ENCODE measurements around the gene C1orf167.

The C1orf167 gene

DNA sequence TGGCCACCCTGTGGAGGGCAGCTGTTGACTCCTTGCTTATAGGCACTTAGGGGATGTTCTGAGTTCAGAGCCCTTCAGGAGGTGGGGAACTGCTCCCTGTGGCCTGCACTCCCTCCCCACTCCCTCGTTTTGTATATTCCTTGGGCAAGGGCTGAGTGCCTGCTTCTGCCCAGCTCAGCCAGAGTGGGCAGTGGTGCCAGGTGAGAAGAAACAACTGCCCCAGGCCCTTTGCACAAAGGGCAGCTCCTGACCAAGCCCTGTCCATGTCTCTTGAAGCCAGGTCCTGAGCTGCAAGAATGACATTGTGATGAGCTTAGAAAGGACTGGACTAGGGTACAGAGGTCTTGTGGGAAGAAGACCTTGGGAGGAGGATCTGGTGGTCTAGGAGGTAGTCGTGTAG, 23.9 kb upstream of the C1orf167 start:
- DNase-seq, result no peak

DNA sequence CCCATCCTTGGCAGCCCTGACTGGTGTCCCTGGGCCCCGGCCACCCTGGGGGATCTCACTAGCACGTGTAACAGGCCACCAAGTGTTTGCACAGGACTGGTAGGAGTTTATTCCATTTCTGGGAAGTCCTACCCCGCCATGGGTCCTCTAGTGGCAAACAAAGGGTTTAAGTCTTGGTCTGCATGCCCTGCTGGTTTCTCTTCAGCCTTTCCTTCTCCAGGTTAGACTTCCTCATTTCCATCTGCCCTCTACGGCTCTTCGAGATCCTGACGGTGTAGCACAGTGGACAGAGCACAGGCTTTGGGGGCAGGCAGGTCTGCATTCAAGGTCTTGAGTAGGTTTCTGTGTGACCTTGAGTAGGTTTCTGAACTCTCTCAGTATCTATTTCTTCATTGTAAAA, 23.2 kb upstream of the C1orf167 start:
- DNase-seq, result no peak

DNA sequence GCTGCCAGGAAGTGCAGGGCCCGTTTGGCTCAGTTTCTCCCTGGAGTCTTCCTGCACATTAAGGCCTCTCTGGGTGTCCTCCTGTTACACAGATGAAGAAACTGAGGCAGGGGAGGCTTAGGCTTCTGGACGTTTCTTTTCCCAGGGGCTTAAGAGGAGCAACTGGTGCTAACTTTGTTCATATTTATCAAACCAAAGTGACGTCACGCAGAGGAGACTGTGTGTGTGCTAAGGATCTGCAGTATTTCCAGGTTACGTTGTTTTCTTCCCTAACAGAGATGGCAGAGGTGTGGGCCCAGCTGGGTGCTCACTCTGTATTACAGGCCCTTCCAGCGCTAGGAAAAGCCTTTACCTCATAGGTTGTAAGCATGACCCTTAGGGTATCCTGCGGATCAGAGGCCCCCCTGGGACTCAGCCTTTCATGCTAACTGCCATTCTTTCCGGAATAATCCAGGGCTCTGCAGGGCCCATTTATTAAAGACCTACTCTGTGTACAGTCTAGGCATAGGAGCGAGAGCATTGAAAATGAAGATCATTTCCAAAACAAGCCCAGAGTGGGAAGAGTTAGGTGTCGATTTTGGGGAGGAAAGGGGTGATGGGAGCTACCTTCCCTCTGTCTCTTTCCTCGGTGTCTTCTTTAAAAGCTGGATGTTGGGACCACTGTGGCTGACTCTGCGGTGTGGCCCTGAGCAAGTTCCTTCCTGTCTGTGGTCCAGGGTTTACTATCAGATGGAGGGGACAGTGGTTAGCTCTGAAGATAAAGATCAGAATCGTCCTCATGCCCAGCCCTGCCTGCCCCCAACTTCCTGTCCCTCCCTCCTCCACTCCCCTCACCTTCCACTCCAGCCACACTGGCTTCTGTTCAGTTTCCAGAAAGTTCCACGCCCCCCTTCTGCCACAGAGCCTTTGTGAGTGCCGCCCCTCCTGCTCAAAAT, 21.5 kb upstream of the C1orf167 start:
- DNase-seq, result no peak

DNA sequence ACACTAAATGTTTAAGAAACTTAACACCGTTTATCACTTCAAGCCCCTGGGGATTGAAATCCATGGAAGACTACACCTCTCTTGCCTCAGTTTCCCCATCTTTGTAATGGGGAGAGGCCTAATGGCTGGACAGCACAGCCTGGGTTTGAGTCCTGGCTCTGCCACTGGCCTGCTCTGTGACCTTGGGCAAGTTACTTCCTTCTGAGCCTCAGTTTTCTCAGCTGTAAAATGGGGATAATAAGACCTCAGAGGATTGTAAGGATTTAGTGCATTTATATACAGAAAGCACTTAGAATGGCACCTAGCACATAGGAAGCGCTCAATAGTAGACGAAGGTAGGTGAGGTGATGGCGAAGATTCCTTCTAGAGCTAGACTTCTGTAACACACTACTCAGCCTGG, 20.5 kb upstream of the C1orf167 start:
- no peak for DNase-seq

DNA sequence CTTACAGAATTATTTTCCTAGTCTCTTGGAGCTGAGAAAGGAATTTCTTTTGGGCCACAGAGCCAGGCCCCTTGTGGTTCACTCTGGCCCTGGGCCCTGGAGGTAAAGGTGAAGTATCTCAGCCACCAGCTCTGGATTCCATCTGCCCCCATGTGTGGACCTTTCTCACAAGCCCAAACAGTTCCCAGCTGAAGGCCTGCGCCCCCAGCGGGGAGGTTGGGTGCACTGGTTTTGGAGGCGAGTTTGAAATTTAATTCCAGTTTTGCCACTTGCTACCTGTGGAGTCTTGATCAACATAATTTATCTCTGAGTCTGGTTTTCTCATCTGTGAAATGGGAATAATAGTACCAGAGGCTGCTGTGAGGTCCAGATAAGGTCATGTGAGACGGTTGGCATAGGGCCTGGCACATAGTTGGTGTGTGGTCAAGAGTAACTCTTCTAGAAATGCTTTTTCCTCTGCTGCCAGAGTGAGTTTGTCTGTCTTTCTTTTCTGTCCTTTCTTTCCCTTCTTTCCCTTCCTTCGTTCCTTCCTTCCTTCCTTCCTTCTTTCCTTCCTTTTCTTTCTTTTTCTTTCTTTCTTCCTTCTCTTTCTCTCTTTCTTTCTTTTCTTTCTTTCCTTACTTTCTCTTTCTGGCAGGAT, 20.0 kb upstream of the C1orf167 start:
- no peak for DNase-seq

DNA sequence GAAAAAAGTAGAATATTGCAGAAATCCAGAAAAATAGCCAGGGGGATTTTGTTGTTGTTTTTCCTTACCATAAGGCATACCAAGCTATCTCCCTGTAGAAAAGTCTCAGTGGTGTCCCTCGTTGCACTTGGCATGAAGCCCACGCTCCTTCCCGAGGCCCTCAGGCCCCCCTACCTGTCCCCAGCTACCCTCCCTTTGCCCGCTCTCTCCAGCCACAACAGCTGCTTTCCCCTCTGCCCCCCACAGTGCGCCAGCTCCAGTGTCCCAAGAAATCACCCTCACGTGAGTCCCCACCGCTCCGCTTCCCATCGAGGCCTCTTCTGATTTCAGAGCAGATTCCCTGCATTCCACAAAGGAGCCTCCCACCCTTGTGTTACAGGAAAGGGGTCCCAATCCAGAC, 17.7 kb upstream of the C1orf167 start:
- no peak for DNase-seq

DNA sequence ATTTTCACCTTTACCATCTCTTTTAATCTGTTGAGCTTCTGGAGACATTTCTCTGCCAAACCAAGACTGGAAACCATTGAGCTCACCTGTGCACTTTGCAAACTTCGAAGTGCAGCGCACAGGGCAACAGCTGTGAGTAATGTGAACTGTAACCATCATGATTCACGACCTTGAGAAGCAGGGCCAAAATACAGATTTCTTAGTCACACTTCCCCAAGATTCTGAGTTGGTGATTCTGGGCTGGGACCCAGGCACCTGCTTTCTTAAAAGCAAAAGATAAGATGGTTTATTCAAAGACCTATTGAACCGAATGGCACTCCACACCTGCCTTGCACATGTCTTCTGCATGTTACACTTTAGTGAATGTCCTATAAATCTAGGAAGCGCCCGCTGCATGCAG, 15.9 kb upstream of the C1orf167 start:
- no peak for DNase-seq

DNA sequence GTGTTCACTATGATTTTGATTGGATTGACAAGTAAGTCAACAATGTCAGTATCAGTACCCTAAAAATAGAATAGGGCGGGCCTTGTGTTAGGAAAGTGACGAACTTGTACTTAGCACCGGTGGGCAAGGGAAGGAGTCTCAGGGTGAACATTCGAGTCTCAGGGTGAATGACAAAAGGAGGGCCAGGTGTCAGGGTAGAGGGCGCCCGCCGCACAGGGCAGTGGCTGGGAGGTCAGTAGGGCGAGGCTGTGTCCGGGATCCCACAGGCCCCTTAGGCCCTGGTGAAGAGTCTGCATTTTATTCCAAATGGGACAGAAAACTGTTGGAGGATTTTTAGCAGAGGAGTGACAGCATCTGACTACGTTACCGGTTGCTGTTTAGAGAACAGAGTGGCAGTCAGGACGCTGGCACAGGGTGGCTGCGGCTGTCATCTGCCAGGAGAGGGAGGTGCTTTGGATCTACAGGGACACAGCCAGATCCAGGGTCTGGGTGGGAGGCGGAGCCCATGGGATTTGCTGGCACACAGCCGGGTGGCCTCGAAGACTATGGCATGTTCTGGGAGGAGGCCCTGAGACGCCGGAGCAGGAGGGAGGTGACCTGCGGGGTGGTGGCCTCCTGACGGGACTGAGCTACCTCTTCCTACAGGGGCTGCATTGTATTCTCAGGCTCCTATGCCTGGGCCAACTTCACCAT, 15.1 kb upstream of the C1orf167 start:
- no peak for DNase-seq

DNA sequence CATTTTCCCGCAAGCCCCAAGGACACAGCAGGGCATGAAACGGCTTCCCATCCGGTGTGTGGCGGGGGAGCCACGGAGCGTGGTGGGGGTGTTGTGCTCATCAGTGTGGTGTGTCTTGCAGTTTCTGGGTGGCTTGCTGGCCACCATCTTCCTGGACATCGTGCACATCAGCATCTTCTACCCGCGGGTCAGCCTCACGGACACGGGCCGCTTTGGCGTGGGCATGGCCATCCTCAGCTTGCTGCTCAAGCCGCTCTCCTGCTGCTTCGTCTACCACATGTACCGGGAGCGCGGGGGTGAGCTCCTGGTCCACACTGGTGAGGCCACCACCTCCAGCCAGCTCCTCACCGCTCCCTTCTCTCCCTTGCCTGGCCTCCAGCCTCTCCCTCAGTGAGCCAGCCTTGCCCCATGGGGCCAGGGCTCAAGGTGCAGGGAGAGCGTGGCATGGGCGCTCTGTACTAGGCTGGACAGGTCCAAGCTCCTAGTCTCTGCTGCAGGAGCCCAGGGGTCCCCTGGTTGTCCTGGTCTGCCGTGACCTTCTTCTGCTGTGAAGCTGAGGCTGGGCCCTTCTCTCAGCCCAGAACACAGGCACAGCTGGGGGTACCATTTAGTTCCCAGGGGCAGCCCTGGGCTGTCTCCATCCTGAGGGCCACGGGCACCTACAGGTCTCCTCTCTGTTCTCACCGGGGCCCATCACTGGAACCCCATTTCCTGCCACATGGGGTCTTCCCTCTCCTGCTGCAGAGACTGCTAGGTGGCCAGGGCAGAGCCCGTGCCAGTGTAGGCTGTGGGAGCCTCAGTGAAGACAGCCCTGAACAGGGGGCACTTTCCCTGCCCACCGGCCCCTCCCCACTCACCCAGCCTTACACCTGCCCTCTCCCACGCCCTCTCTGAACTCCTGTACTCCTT, 13.4 kb upstream of the C1orf167 start:
- DNase-seq, result no peak

DNA sequence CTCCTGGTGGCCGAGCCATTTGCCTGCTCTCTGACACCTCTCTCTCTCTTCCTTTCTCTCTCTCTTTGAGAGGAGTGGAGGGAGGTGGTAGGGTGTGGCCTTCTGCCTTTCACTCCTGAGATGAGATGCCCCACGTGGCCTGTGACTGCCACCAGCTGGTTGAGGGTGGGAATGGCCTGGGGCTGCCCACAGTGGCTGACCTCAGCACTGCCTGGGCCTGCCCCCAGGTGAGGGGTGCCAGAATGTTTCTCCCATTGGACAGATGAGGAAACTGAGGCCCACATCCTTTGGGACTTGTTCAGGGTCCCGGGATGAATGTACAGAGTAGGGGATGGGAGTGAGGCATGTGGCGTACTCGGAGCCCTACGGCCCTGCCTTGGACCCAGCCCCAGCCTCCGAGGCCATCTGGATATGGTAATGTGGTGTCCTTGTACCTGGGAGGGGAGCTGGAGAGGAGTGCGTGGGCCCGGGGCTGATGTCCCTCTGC, 12.7 kb upstream of the C1orf167 start:
- DNase-seq, result peak; percentile 22

DNA sequence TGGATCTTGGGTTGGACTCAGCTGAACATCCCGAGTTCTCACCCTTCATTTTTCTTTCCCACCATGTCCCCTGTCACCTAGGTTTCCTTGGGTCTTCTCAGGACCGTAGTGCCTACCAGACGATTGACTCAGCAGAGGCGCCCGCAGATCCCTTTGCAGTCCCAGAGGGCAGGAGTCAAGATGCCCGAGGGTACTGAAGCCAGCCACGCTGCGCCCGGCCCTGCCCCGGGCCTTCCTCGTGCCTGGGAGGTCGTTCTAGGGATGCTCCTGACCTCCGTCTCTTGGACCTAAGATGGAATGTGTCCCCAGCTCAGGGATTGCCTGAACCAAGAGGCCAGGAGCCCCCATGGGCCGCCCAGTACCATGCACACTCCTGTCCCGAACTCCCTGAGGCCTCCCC, 12.0 kb upstream of the C1orf167 start:
- no peak for DNase-seq

DNA sequence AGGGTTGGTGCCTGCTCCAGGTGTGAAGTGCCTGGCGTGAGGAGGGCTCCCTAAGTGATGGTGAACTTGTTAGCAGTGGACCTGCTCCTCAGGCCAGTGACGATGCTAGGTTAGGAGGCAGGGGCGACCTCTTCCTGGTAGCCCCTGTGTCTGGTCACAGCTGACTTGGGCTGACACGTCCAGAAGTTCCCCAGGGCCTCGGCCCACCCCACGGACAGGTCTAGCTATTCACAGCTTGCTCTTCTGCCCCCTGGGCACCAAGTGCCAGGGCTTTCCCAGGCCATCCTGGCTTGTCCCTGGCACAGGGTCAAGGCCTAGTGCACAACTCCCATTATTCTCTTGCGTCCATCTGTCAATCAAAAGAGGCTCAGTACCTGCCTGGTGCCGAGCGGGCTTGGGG, 10.9 kb upstream of the C1orf167 start:
- DNase-seq, result no peak

DNA sequence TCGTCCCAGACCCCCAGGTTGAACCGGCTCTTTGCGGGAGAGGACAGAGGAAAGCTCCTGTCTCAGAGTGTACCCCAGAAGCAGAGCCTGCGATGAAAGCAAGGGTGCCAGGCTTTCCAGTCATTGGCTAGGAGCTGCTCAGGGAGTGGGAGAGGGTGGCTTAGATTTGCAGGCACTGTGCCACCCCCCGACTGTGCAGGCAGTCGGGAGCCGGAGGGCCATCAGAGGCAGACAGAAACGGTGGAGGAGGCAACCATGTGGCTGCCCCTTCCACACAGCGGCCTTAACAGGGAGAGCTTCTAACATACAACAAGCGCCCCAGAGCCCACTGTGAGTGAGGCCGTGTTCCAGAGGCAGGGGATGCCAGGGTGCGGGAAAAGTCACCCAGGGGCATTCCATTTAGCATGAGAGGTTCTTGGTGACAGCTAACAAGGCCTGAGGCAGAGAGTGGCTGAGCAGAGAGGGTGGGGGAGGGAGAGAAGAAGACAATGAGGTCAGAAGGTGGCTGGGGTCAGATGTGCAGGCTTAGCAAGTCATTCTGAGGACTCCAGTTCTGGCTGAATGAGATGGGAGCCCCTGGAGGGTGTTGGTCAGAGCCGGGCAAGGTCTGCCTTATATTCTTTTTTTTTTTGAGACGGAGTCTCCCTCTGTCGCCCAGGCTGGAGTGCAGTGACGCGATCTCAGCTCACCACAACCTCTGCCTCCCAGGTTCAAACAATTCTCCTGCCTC, 9.5 kb upstream of the C1orf167 start:
- DNase-seq, result no peak

DNA sequence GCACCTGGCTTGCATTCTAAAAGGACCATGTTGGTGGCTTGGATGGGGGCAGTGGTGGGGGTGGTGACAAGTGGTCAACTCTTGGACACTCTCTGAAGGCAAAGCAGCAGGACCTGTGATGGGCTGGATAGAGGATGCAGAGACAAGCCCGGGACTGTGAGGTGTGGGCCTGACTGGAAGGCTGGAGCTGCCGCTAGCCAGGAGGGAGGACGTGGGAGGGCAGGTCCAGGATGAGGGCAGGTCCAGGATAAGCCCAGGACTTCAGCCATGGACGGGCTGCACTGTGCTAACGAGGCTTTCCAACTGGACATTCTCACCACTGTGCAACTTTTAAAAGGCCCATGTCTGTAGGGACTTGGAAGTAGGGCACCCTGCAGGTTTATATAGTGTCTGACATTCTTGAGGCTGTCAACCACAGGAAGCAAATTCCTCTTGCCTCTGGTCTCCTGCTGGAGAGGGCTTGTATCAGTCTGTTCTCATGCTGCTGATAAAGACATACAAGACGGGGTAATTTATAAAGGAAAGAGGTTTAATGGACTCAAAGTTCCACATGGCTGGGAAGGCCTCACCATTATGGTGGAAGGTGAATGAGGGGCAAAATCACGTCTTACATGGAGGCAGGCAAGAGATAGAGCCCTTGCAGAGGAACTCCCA, 8.3 kb upstream of the C1orf167 start:
- no peak for DNase-seq

DNA sequence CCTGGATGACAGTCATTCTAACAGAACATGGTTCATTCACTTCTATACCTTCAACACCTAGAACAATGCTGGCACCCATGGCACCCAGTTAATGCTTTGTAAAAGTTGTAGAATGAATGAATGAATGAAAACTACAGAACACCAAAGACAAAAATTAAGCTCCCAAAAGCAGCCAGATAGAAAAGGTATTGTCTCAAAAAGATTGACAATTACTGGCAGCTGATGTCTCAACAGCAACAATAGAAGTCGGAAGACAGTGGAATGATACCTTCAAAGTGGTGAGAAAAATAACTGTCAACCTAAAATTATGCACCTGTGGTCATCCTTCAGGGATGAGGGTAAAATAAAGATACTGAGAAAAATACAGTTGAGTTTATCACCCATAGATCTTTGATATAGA, 4.9 kb upstream of the C1orf167 start:
- no peak for DNase-seq

DNA sequence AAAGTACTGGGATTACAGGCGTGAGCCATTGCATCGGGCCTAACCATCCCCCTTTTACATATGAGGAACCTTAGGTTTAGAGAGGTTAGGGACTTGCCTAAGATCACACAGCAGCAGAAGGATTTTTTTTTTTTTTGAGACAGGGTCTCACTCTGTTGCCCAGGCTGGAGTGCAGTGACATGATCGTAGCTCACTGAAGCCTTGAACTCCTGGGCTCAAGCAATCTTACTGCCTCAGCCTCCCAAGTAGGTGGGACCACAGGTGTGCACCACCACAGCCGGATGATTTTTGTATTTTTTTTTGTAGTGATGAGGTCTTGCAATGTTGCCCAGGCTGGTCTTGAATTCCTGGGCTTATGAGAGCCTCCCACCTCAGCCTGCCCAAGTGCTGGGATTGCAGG, 2.2 kb upstream of the C1orf167 start:
- no peak for DNase-seq

DNA sequence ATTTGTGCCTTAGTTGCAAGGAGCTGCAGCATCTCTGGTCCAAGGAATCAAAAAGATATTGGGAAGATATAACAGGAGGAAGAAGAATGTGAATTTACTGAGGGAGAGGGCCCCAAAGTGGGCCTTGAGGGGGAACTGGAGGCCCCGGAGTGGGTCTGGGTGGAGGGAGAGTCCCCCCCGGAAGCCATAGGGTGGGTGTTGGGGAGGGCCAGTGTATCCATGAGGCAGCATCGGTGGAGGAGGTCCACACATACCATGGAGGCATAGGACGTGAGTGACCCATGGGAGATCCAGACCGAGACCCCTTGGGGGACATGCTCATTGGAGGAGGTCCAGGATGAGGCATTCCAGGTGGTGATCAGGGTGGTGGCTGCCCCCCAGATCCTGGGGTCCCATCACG, 708 bp upstream of the C1orf167 start:
- DNase-seq, result no peak

DNA sequence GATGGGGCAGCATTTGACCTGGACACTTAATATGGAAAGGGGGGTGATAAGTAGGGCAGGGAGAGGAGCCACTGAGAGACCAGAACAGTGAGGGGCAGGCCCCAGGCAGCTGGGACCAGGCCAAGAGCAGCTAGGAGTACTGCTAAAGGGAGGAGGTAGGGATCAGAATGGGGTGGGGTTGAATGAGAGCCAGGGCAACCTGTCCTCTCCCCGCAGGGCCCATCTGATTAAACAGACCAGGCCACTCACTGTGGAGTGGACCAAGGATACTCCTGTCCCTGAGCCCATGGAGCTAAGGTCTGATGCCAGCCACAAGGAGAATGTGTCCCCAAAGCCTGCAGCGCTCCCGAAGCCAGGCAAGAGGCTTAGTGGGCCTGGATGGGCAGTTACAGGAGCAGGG, 2.1 kb downstream of the C1orf167 start:
- DNase-seq, result no peak

DNA sequence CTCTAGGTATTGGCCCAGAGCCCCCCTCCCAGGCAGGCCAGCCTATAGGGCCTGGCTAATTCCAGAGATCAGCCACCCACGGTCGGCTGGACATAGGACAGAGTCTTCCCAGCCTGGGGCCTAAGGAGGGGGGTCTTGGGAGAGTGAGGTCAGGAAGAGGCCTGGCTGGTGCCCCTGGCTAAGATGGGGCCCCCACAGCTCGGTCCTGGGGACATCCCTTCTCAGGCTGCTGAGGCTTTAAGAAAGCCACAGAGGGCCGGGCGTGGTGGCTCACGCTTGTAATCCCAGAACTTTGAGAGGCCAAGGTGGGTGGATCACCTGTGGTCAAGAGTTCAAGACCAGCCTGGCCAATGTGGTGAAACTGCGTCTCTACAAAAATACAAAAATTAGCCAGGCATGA, 2.5 kb downstream of the C1orf167 start:
- DNase-seq, result no peak

DNA sequence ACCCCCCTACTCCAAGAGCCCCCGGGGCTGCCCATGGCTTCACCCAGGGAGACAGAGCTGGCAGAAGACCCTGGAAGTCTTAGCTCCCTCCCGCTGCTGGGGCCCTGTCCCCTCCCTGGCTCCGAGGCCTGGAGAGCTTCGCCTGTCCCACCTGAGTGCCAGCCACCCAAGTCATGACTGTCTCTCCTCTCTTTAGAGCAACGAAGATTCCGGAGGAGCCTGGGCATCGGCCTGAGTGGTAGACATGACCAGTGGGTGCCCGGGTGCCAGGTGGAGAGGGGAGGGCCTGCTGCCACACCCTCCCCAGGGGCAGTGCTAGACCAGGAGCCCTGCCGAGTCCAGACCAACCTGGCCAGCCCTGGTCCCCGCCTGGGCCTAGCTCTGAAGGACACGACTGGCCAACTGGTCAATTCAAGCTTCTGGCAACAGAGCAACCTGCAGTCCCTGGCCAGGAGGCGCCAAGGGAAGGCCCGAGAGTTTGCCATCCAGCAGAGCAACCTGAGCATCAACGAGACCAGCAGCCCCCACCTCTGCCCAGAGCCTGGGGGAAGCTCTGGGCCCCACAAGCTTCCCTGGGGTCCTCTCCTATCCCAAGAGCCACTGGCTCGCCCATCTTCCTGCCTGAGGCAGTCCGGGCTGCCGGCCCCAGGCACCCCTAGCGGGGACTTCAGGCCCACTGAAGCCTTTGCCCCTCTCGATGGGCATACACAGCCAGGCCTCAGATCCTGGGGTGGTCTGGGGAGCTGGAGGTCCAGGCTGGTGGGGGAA, 3.9 kb downstream of the C1orf167 start:
- no peak for DNase-seq

DNA sequence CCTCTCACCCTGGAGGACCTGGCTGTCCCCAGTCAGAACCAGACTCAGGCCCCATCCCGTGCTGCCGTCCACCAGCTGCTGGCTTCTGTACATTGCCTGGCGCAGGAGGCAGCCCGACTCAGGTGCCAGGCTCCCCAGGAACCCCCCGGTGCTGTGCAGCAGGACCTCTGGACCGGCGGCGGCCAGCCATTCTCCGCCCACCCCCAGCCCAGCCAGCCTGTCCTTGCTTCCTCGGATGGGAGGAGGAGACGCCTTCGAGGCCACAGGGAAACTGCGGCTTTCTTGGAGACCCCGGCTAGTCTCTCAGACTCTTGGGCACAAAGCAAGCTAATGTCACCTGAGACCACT, 4.4 kb downstream of the C1orf167 start:
- no peak for DNase-seq
